CD4-positive, alpha-beta T cell (primary cell): ENCODE results near the gene RBM20. TPM values are rescaled to one million over a fixed set of nuclear protein-coding genes. Genes with fewer than 3 reads are reported as not detected.

ENCODE experiments used
- ATAC-seq: fragments of 200-7000 bp; cut with Tn5 transposase; one replicate; pipeline ENCODE4 v1.10.0; 2022; ENCODE audit warnings: mild to moderate bottlenecking; ENCODE audit not compliant: poor library complexity
- CTCF ChIA-PET: fragments of 350-600 bp; sonication (Branson Sonifier 250); formaldehyde crosslinking; loops from one replicate; lab custom pipeline; 2021; ENCODE audit warnings: antibody characterized with exemption, inconsistent platforms; lab: Charles Lee
- POLR2A ChIA-PET: fragments of 350-600 bp; sonication (Branson Sonifier 250); formaldehyde crosslinking; loops from one replicate; lab custom pipeline; 2021; ENCODE audit warnings: antibody characterized with exemption, inconsistent platforms; lab: Charles Lee
- DNase-seq, 14 experiments: peaks; one replicate each; pipeline ENCODE4 v3.0.0-alpha.2; 2013 to 2020; ENCODE audit warnings: mixed read lengths in 2 of 14
- H3K27ac ChIP-seq, 2 donors: one replicate each; pipeline versions ENCODE4 v1.5.1 to v1.7.0; 2013; ENCODE audit warnings: low read length in 2 of 2, low read depth in 1 of 2, mild to moderate bottlenecking in 1 of 2
- H3K27me3 ChIP-seq, 2 experiments: 1 replicate in 1 of 2; 2 replicates in 1 of 2; pipeline versions ENCODE4 v1.6.1 to v1.7.0; 2013; ENCODE audit warnings: low read length in 2 of 2, control low read depth in 1 of 2, mild to moderate bottlenecking in 1 of 2, moderate library complexity in 1 of 2; ENCODE audit not compliant: insufficient read depth in 2 of 2, control insufficient read depth in 1 of 2
- H3K36me3 ChIP-seq: one replicate; pipeline ENCODE4 v1.6.1; 2013; ENCODE audit warnings: low read length, control low read depth; ENCODE audit not compliant: insufficient read depth
- H3K4me1 ChIP-seq: one replicate; pipeline ENCODE4 v1.6.1; 2013; ENCODE audit warnings: low read length, control low read depth; ENCODE audit not compliant: insufficient read depth
- H3K4me3 ChIP-seq: one replicate; pipeline ENCODE4 v1.5.1; 2013; ENCODE audit warnings: mild to moderate bottlenecking, low read length, moderate library complexity
- H3K9me3 ChIP-seq, 2 experiments: 1 replicate in 1 of 2; 2 replicates in 1 of 2; pipeline versions ENCODE4 v1.6.1 to v1.7.0; 2013; ENCODE audit warnings: low read length in 2 of 2, mild to moderate bottlenecking in 2 of 2, control low read depth in 1 of 2, moderate library complexity in 1 of 2; ENCODE audit not compliant: control insufficient read depth in 1 of 2, insufficient read depth in 1 of 2
- H3K27ac Mint-ChIP-seq: one replicate; pipeline ENCODE4 v1.8.0; 2020; ENCODE audit warnings: mixed read lengths
- H3K27me3 Mint-ChIP-seq: one replicate; pipeline ENCODE4 v1.8.0; 2021; ENCODE audit warnings: mixed read lengths
- H3K36me3 Mint-ChIP-seq: one replicate; pipeline ENCODE4 v1.8.0; 2021; ENCODE audit warnings: low read depth, mixed read lengths
- H3K4me1 Mint-ChIP-seq: one replicate; pipeline ENCODE4 v1.8.0; 2021; ENCODE audit warnings: low read depth, mixed read lengths
- H3K4me3 Mint-ChIP-seq: one replicate; pipeline ENCODE4 v1.8.0; 2020; ENCODE audit warnings: mild to moderate bottlenecking, mixed read lengths
- H3K9me3 Mint-ChIP-seq: one replicate; pipeline ENCODE4 v1.8.0; 2020; ENCODE audit warnings: mixed read lengths
- CTCF ChIP-seq: fragments of 200-600 bp; IDR thresholded peaks from one replicate; pipeline ENCODE4 v1.8.0; 2022; ENCODE audit warnings: antibody characterized with exemption, mild to moderate bottlenecking
- intact Hi-C, 2 experiments: fragments of 100-400 bp; cut with DNase I in 1 of 2; cut with micrococcal nuclease in 1 of 2; formaldehyde crosslinking; loops; one replicate each; pipeline versions ENCODE4 v1.15.1 to v1.9.0; 2023 to 2025; cut with DNase I, micrococcal nuclease
- total RNA-seq, 174 experiments: library from RNA in 2 of 174; stranded (reverse) in 2 of 174; gene quantifications; one replicate each; pipeline ENCODE4 v1.2.3 and lab custom pipeline; 2021 to 2026

RBM20 gene
- total RNA-seq, 2 experiments from 2014 or later: 0.91 to 1.1 TPM

GRCh38 chr10:110625356-110625894 is 18.7 kb upstream of the RBM20 start:
- H3K4me1 Mint-ChIP-seq: no peaks in the 10 kb centered on the region
- DNase-seq (no peak), ATAC-seq (no peak)
- no peaks in the 10 kb centered on the region for H3K4me1 ChIP-seq
- no peak overlapping the region for H3K27ac Mint-ChIP-seq
- H3K4me3 ChIP-seq: no peak overlapping the region
- H3K27me3 ChIP-seq: no peaks in the 10 kb centered on the region
- H3K36me3 Mint-ChIP-seq: no peaks in the 10 kb centered on the region
- no peak overlapping the region for H3K27ac ChIP-seq
- intact Hi-C loops: no loop called here
- no peaks in the 10 kb centered on the region for H3K36me3 ChIP-seq
- TF ChIP-seq CTCF: no peak
- H3K4me3 Mint-ChIP-seq: no peak overlapping the region
- no peaks in the 10 kb centered on the region for H3K9me3 Mint-ChIP-seq
- H3K27me3 Mint-ChIP-seq: no peaks in the 10 kb centered on the region
- CTCF ChIA-PET: no interaction called here
- POLR2A ChIA-PET: no interaction called here
- no peaks in the 10 kb centered on the region for H3K9me3 ChIP-seq

DNA sequence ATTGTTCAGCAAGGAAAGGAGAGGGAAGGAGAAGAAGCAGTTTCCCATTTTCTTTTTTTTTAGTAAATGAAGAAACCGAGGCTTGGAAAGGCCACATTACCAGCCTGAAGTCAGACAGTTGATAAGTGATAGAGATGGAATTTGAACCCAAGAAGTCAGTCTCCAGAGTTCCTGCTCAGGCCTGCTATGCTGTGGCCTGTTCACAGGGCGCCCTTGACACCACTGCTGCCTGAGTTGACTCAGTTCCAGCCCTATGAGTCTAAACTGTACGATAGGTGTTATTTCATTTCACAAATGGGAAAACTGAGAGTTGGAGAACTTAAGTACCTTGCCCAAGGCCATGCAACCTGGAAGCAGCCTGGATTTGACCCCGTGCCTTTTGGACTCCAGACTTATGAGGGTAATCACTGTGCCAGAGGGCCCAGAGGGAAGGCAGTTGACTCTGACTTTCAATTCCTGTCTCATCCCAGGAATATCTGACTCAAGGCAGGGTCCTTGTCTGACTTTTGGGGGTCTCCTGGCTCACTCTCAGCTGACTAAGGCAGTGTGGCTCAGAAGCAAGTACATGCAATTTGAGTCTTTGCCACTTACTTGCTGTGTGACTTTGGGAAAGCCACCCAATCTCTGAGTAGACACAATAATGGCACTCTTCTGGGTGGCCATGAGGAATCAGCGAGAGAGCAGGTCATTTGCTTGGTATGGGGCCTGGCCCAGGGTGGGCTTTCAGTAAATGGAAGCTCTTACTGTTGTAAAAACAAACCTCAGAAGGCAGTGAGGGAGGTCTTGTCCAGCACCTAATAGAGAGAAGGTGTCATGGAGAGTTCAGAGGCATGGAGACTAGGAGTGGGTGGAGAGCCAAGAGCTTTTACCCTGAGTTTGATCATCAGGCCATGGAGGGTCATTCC is 17.9 kb upstream of the RBM20 start:
- no peaks in the 10 kb centered on the region for H3K36me3 ChIP-seq
- H3K4me3 Mint-ChIP-seq: no peak overlapping the region
- ChIA-PET CTCF (no interaction called here), POLR2A (no interaction called here)
- H3K27me3 ChIP-seq: no peaks in the 10 kb centered on the region
- DNase-seq (no peak), ATAC-seq (no peak)
- no peak overlapping the region for H3K27ac ChIP-seq
- H3K36me3 Mint-ChIP-seq: no peaks in the 10 kb centered on the region
- H3K9me3 Mint-ChIP-seq: no peaks in the 10 kb centered on the region
- peaks cover 4% of the 10 kb centered on the region for H3K27me3 Mint-ChIP-seq
- no peaks in the 10 kb centered on the region for H3K4me1 Mint-ChIP-seq
- TF ChIP-seq CTCF: no peak
- no peaks in the 10 kb centered on the region for H3K9me3 ChIP-seq
- no peak overlapping the region for H3K4me3 ChIP-seq
- intact Hi-C loops: no loop called here
- no peak overlapping the region for H3K27ac Mint-ChIP-seq
- no peaks in the 10 kb centered on the region for H3K4me1 ChIP-seq

- H3K36me3 ChIP-seq: no peaks in the 10 kb centered on the region
- Mint-ChIP-seq H3K27ac (no peak overlapping the region), H3K4me3 (no peak overlapping the region), H3K36me3 (no peaks in the 10 kb centered on the region), H3K9me3 (no peaks in the 10 kb centered on the region), H3K27me3 (peaks cover 6% of the 10 kb centered on the region), H3K4me1 (no peaks in the 10 kb centered on the region)
- no peak overlapping the region for H3K27ac ChIP-seq
- DNase-seq (no peak), ATAC-seq (no peak)
- no peaks in the 10 kb centered on the region for H3K4me1 ChIP-seq
- H3K9me3 ChIP-seq: no peaks in the 10 kb centered on the region
- CTCF ChIA-PET: no interaction called here
- TF ChIP-seq CTCF: no peak
- POLR2A ChIA-PET: no interaction called here
- H3K4me3 ChIP-seq: no peak overlapping the region
- no peaks in the 10 kb centered on the region for H3K27me3 ChIP-seq
- intact Hi-C loops: no loop called here
Measured at GRCh38 chr10:110628161-110628560, 16.0 kb upstream of the RBM20 start.
